CD14-positive monocyte (primary cell): Measurements from ENCODE around the gene GPRIN3. TPM values are rescaled to one million over a fixed set of nuclear protein-coding genes. Genes with fewer than 3 reads are reported as not detected.

Experiments used
- DNase-seq, 3 donors: peaks; one replicate each; pipeline ENCODE4 v3.0.0-alpha.2; 2011 to 2022
- H2AFZ ChIP-seq: 2 replicates; pipeline ENCODE4 v1.6.0; 2012; ENCODE audit warnings: mild to moderate bottlenecking, low read depth, low read length, inconsistent platforms; ENCODE audit not compliant: insufficient read depth, poor library complexity, severe bottlenecking
- H3K27ac ChIP-seq, 2 donors: 1 replicate in 1 of 2; 2 replicates in 1 of 2; pipeline ENCODE4 v1.5.1; 2012 to 2013; ENCODE audit warnings: low read length in 2 of 2, control low read depth in 1 of 2, inconsistent platforms in 1 of 2, low read depth in 1 of 2, mild to moderate bottlenecking in 1 of 2
- H3K27me3 ChIP-seq, 2 donors: one replicate each; pipeline versions ENCODE4 v1.6.0 to v1.6.1; 2011 to 2013; ENCODE audit warnings: low read length in 2 of 2; ENCODE audit not compliant: control insufficient read depth in 2 of 2, insufficient read depth in 2 of 2
- H3K36me3 ChIP-seq, 2 donors: replicated peaks in 1 of 2; 1 replicate in 1 of 2; 2 replicates in 1 of 2; pipeline versions ENCODE4 v1.5.1 to v1.6.1; 2012 to 2013; ENCODE audit warnings: low read length in 2 of 2, control low read depth in 1 of 2, inconsistent platforms in 1 of 2, mild to moderate bottlenecking in 1 of 2; ENCODE audit not compliant: insufficient read depth in 2 of 2, control insufficient read depth in 1 of 2
- H3K4me1 ChIP-seq, 2 donors: 1 replicate in 1 of 2; 2 replicates in 1 of 2; pipeline versions ENCODE4 v1.5.1 to v1.6.1; 2012 to 2013; ENCODE audit warnings: low read length in 2 of 2, control low read depth in 1 of 2, inconsistent platforms in 1 of 2, mild to moderate bottlenecking in 1 of 2, moderate library complexity in 1 of 2; ENCODE audit not compliant: insufficient read depth in 2 of 2, control insufficient read depth in 1 of 2
- H3K4me2 ChIP-seq: replicated peaks from 2 replicates; pipeline ENCODE3; 2012; ENCODE audit warnings: low read length, moderate library complexity, mild to moderate bottlenecking; ENCODE audit not compliant: poor library complexity, severe bottlenecking; ENCODE audit errors: extremely low read depth
- H3K4me3 ChIP-seq, 3 experiments: fragments of 200-600 bp in 1 of 3; sonication (generic) in 1 of 3; replicated peaks in 1 of 3; 1 replicate in 2 of 3; 2 replicates in 1 of 3; pipeline ENCODE4 v1.5.1; 2011 to 2013; ENCODE audit warnings: low read length in 3 of 3, mild to moderate bottlenecking in 3 of 3, control low read depth in 2 of 3, low read depth in 2 of 3, inconsistent platforms in 1 of 3, moderate library complexity in 1 of 3
- H3K79me2 ChIP-seq: 2 replicates; pipeline ENCODE4 v1.6.0; 2012; ENCODE audit warnings: mild to moderate bottlenecking, control low read depth, inconsistent platforms, low read length, moderate library complexity; ENCODE audit not compliant: insufficient read depth
- H3K9ac ChIP-seq: 2 replicates; pipeline ENCODE4 v1.6.0; 2017; ENCODE audit warnings: low read length, mild to moderate bottlenecking; ENCODE audit not compliant: insufficient read depth, poor library complexity, severe bottlenecking
- H3K9me3 ChIP-seq, 2 donors: replicated peaks in 1 of 2; 1 replicate in 1 of 2; 2 replicates in 1 of 2; pipeline versions ENCODE4 v1.5.1 to v1.6.1; 2012 to 2013; ENCODE audit warnings: low read length in 2 of 2, control low read depth in 1 of 2; ENCODE audit not compliant: control insufficient read depth in 1 of 2, insufficient read depth in 1 of 2
- H4K20me1 ChIP-seq: 2 replicates; pipeline ENCODE4 v1.6.0; 2012; ENCODE audit warnings: mild to moderate bottlenecking, low read length, control low read depth, moderate library complexity; ENCODE audit not compliant: insufficient read depth
- H3K27ac Mint-ChIP-seq, 7 donors: one replicate each; pipeline ENCODE4 v1.8.0; 2020; ENCODE audit warnings: mild to moderate bottlenecking in 7 of 7, mixed read lengths in 7 of 7, moderate library complexity in 6 of 7, inconsistent platforms in 2 of 7
- H3K27me3 Mint-ChIP-seq, 3 donors: one replicate each; pipeline ENCODE4 v1.8.0; 2021 to 2022; ENCODE audit warnings: low read depth in 3 of 3, mild to moderate bottlenecking in 3 of 3, mixed read lengths in 3 of 3, moderate library complexity in 3 of 3, inconsistent platforms in 1 of 3
- H3K36me3 Mint-ChIP-seq, 2 donors: one replicate each; pipeline ENCODE4 v1.8.0; 2020; ENCODE audit warnings: mixed read lengths in 2 of 2, inconsistent platforms in 1 of 2, mild to moderate bottlenecking in 1 of 2
- H3K4me1 Mint-ChIP-seq: one replicate; pipeline ENCODE4 v1.8.0; 2020; ENCODE audit warnings: mild to moderate bottlenecking, mixed read lengths
- H3K4me3 Mint-ChIP-seq, 2 donors: one replicate each; pipeline ENCODE4 v1.8.0; 2020; ENCODE audit warnings: mild to moderate bottlenecking in 2 of 2, mixed read lengths in 2 of 2, moderate library complexity in 1 of 2
- H3K9me3 Mint-ChIP-seq, 7 donors: one replicate each; pipeline ENCODE4 v1.8.0; 2020 to 2022; ENCODE audit warnings: mixed read lengths in 7 of 7, mild to moderate bottlenecking in 6 of 7, moderate library complexity in 6 of 7, inconsistent platforms in 2 of 7
- CTCF ChIP-seq: fragments of 200-600 bp; IDR thresholded peaks from one replicate; pipeline ENCODE4 v1.8.0; 2022; ENCODE audit warnings: antibody characterized with exemption, mild to moderate bottlenecking
- WGBS: methylation state at CpG from one replicate; pipeline ENCODE4 v1.1.5; 2013; ENCODE audit warnings: missing lambda C conversion rate; ENCODE audit not compliant: insufficient coverage; 5-methylcytosine and 5-hydroxymethylcytosine counted together
- intact Hi-C, 2 donors: fragments of 100-400 bp; cut with micrococcal nuclease; formaldehyde crosslinking; loops; one replicate each; pipeline versions ENCODE4 v1.15.0 to v1.15.1; 2023
- polyA plus RNA-seq, 3 donors: library from polyadenylated mRNA; depleted of rRNA in 1 of 3; unstranded in 2 of 3; stranded (reverse) in 1 of 3; fragments of 300-500 nt in 2 of 3; fragments of >200 nt in 1 of 3; fragmentation: Illumina TruSeq in 2 of 3; gene quantifications; 1 replicate in 2 of 3; 2 replicates in 1 of 3; pipeline ENCODE4 v1.2.3, GENCODE V29; 2012 to 2021

GPRIN3 gene
- polyA plus RNA-seq, 3 donors: 1.1 to 3.3 (median 2.3) TPM

- TF ChIP-seq CTCF: no peak
- H3K4me1 Mint-ChIP-seq: no peaks in the 10 kb centered on the region
- Histone ChIP-seq H3K79me2 (no peaks in the 10 kb centered on the region), H3K36me3 (peaks cover 16 to 25% of the 10 kb centered on the region in 2 donors), H3K9ac (no peak overlapping the region), H3K4me3 (no peak overlapping the region), H3K27ac (no peak overlapping the region), H3K4me2 (no peak overlapping the region), H2AFZ (no peak overlapping the region), H3K27me3 (no peaks in the 10 kb centered on the region), H3K9me3 (no peaks in the 10 kb centered on the region), H3K4me1 (no peaks in the 10 kb centered on the region), H4K20me1 (no peaks in the 10 kb centered on the region)
- no peak overlapping the region for H3K4me3 Mint-ChIP-seq
- peaks cover 0 to under 1% (median 0%) of the 10 kb centered on the region in 7 donors for H3K9me3 Mint-ChIP-seq
- H3K27ac Mint-ChIP-seq: no peak overlapping the region
- WGBS: 94% methylated on average over 2 of the region's 2 CpGs
- no peak for DNase-seq
- peaks cover 24 to 28% of the 10 kb centered on the region in 2 donors for H3K36me3 Mint-ChIP-seq
- H3K27me3 Mint-ChIP-seq: peaks cover 0 to 2% (median 0%) of the 10 kb centered on the region in 3 donors
- intact Hi-C loops: no loop called here
These were observed 58.3 kb downstream of the GPRIN3 start for GRCh38 chr4:89249313-89249712.

- no peaks in the 10 kb centered on the region for H3K79me2 ChIP-seq
- H3K4me3 Mint-ChIP-seq: no peak overlapping the region
- 98% methylated on average over 10 of the region's 11 CpGs for WGBS
- no peak for DNase-seq
- H3K27me3 Mint-ChIP-seq: peaks cover 0 to 2% (median 0%) of the 10 kb centered on the region in 3 donors
- H3K36me3 Mint-ChIP-seq: peaks cover 24 to 28% of the 10 kb centered on the region in 2 donors
- peaks cover 16 to 25% of the 10 kb centered on the region in 2 donors for H3K36me3 ChIP-seq
- H3K9me3 Mint-ChIP-seq: no peaks in the 10 kb centered on the region
- no peak overlapping the region for H3K27ac Mint-ChIP-seq
- H3K4me3 ChIP-seq: no peak overlapping the region
- no peaks in the 10 kb centered on the region for H4K20me1 ChIP-seq
- H3K9ac ChIP-seq: no peak overlapping the region
- TF ChIP-seq CTCF: no peak
- intact Hi-C loops: no loop called here
- no peak overlapping the region for H3K27ac ChIP-seq
- no peaks in the 10 kb centered on the region for H3K9me3 ChIP-seq
- H3K27me3 ChIP-seq: no peaks in the 10 kb centered on the region
- no peak overlapping the region for H2AFZ ChIP-seq
- no peaks in the 10 kb centered on the region for H3K4me1 Mint-ChIP-seq
- H3K4me2 ChIP-seq: no peak overlapping the region
- no peaks in the 10 kb centered on the region for H3K4me1 ChIP-seq
These were observed 58.7 kb downstream of the GPRIN3 start for GRCh38 chr4:89248879-89249281.
